GM12878 (cell line): ENCODE data around the gene OSM.

Source experiments
- BHLHE40 ChIP-seq, 2 experiments: fragments of 450-650 bp in 1 of 2; IDR thresholded peaks; 2 replicates each; pipeline ENCODE4 v1.6.1; 2011 to 2017; ENCODE audit warnings: low read depth in 2 of 2, borderline replicate concordance in 1 of 2, improper control_type of control experiment in 1 of 2, low read length in 1 of 2, mild to moderate bottlenecking in 1 of 2
- HDAC2 ChIP-seq: fragments of 200-600 bp; sonication (generic); IDR thresholded peaks from 2 replicates; pipeline ENCODE4 v1.6.1; 2017
- HDAC6 ChIP-seq: fragments of 200-600 bp; sonication (generic); IDR thresholded peaks from one replicate; pipeline ENCODE4 v1.8.0; 2017; ENCODE audit warnings: antibody characterized with exemption; ENCODE audit not compliant: unreplicated experiment
- MTA2 ChIP-seq: fragments of 450-650 bp; IDR thresholded peaks from 2 replicates; pipeline ENCODE4 v1.6.1; 2016; ENCODE audit warnings: low read depth, mild to moderate bottlenecking, moderate library complexity
- MXI1 ChIP-seq: fragments of 150-350 bp; IDR thresholded peaks from 2 replicates; pipeline ENCODE4 v1.6.1; 2011; ENCODE audit warnings: low read depth, mild to moderate bottlenecking, inconsistent platforms, low read length, improper control_type of control experiment
- MYC ChIP-seq: IDR thresholded peaks from 2 replicates; pipeline ENCODE4 v1.6.1; 2011; ENCODE audit warnings: mild to moderate bottlenecking, low read length, moderate library complexity, inconsistent platforms; ENCODE audit not compliant: insufficient read depth, insufficient replicate concordance, insufficient read length, severe bottlenecking
- NR2F1 ChIP-seq: fragments of 450-650 bp; conservative IDR thresholded peaks from 2 replicates; pipeline ENCODE4 v1.6.1; 2017; ENCODE audit warnings: mild to moderate bottlenecking
- POLR2A ChIP-seq: IDR thresholded peaks from 2 replicates; pipeline ENCODE4 v1.6.1; 2011; ENCODE audit warnings: low read depth, mild to moderate bottlenecking, low read length
- SMC3 ChIP-seq: IDR thresholded peaks from 2 replicates; pipeline ENCODE4 v1.6.1; 2011; ENCODE audit warnings: low read length, improper control_type of control experiment, borderline replicate concordance
- STAT3 ChIP-seq: IDR thresholded peaks from 2 replicates; pipeline ENCODE4 v1.6.1; 2011; ENCODE audit warnings: low read depth, low read length, improper control_type of control experiment
- TF ChIP-seq, protein P1 (sequence below), 3 experiments: IDR thresholded peaks in 2 of 3; conservative IDR thresholded peaks in 1 of 3; 2 replicates each; pipeline ENCODE4 v1.5.1; 2011; ENCODE audit warnings: low read depth in 3 of 3, low read length in 3 of 3, mild to moderate bottlenecking in 3 of 3, control low read depth in 2 of 3, moderate library complexity in 2 of 3, inconsistent platforms in 1 of 3, mixed read lengths in 1 of 3; ENCODE audit not compliant: control insufficient read depth in 2 of 3, insufficient read depth in 1 of 3; ENCODE audit errors: extremely low read depth in 1 of 3
- TF ChIP-seq, protein P2 (sequence below): IDR thresholded peaks from 2 replicates; pipeline ENCODE4 v1.6.1; 2012; ENCODE audit warnings: low read depth, low read length, improper control_type of control experiment

DNA sequence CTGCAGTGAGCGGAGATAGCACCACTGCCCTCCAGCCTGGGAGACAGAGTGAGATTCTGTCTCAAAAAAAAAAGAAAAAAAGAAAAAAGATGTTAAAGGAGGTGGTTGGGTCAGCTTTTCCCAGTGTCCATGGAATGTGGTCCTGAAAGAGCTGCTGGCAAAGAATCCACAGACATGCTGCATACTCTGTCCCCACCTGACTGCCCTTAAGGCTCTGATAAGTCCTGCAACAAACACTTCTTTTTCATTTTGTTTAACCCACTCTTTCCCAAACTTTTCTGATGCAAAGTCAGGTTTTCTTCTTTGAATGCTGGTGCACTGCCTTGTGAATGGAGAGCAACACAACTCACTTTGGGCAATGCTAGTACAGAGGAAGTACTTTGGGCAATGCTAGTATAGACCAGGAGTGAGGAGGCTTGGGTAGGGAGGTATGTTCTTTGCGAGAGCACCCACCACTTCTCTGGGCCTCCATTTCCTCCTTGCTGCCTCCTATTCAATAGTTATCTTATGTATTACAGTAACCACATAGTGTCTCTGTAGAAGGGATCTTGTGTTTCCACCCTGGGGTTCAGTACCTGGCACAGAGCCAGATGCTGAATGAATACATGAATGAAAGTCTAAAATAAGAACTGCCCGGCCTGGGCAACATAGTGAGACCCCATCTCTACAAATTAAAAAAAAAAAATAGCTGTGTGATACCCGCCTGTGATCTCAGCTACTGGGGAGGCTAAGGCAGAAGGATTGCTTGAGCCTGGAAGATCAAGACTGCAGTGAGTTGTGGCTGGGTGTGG lies 39.0 kb downstream of the OSM start:
- TF ChIP-seq NR2F1 = no peak
- no peak for TF ChIP-seq MYC
- TF ChIP-seq HDAC6 = no peak
- TF ChIP-seq HDAC2 = no peak
- TF ChIP-seq BHLHE40 (IDR thresholded peaks at IDR 0.05; ENCODE audit: borderline replicate concordance in 1 of 2, low read depth in 2 of 2, low read length in 1 of 2) = no peak
- TF ChIP-seq STAT3 = no peak
- TF ChIP-seq, protein P1, sequence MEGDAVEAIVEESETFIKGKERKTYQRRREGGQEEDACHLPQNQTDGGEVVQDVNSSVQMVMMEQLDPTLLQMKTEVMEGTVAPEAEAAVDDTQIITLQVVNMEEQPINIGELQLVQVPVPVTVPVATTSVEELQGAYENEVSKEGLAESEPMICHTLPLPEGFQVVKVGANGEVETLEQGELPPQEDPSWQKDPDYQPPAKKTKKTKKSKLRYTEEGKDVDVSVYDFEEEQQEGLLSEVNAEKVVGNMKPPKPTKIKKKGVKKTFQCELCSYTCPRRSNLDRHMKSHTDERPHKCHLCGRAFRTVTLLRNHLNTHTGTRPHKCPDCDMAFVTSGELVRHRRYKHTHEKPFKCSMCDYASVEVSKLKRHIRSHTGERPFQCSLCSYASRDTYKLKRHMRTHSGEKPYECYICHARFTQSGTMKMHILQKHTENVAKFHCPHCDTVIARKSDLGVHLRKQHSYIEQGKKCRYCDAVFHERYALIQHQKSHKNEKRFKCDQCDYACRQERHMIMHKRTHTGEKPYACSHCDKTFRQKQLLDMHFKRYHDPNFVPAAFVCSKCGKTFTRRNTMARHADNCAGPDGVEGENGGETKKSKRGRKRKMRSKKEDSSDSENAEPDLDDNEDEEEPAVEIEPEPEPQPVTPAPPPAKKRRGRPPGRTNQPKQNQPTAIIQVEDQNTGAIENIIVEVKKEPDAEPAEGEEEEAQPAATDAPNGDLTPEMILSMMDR (IDR thresholded peaks at IDR 0.05 in 2 of 3, conservative IDR thresholded peaks at IDR 0.05 in 1 of 3; ENCODE audit: control insufficient read depth in 2 of 3, extremely low read depth in 1 of 3, insufficient read depth in 1 of 3, low read depth in 3 of 3, low read length in 3 of 3) = no peak
- TF ChIP-seq, protein P2, sequence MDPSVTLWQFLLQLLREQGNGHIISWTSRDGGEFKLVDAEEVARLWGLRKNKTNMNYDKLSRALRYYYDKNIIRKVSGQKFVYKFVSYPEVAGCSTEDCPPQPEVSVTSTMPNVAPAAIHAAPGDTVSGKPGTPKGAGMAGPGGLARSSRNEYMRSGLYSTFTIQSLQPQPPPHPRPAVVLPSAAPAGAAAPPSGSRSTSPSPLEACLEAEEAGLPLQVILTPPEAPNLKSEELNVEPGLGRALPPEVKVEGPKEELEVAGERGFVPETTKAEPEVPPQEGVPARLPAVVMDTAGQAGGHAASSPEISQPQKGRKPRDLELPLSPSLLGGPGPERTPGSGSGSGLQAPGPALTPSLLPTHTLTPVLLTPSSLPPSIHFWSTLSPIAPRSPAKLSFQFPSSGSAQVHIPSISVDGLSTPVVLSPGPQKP = no peak
- TF ChIP-seq POLR2A = no peak
- no peak for TF ChIP-seq SMC3
- no peak for TF ChIP-seq MTA2
- no peak for TF ChIP-seq MXI1
